HG02885 (cell line): ENCODE results near the gene MGRN1.

Source experiments
- ATAC-seq: cut with Tn5 transposase; IDR thresholded peaks from one replicate; pipeline ENCODE4 v1.9.1; 2021; ENCODE audit warnings: mild to moderate bottlenecking; ENCODE audit not compliant: unreplicated experiment, poor library complexity

The MGRN1 gene

DNA sequence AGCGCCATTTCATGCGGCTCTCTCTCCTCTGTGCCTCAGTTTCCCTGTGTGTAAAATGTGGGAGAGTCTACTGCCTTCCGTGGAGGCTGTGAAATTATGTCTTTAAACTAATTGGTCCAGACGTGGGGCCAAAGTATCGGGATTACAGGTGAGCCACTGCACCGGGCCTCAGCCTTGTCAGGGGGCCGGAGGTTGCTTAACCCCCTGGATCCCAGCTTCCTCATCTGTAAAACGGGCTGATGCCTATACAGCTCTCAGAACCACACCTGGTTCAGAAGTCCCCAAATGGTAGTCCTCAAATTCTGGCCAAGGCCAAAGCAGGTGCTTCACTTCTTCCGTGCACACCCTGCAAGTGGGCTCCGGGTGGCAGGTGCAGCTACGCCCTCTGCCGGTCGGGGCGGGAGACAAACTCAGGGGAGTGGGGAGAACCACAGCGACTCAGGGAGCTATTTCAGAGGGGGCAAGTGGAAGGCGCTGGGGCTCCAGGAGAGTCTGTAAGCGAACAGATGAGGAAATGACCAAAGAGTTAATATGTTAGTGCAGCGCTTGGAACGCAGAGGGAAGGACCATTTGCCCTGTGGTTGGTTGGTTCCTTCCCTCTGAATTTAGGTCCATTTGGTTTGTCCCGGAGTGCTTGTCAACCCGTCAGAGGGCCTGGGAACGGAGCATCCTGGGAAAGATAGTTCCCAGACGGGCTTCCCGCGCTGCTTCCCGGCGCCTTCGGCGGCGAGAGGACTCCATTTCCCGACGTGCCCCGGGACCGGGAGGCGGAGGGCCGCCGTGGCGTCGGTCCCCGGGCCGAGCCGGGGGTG, at the start of gene MGRN1:
TSS of gene MGRN1 (plus strand) at position 812 of the 812 bp plus-strand sequence. CDS start 135 bp downstream, outside the sequence.
- ATAC-seq = peak; percentile 75

GRCh38 chr16:4574919-4575705, 49.5 kb upstream of the MGRN1 start:
- no peak for ATAC-seq

DNA sequence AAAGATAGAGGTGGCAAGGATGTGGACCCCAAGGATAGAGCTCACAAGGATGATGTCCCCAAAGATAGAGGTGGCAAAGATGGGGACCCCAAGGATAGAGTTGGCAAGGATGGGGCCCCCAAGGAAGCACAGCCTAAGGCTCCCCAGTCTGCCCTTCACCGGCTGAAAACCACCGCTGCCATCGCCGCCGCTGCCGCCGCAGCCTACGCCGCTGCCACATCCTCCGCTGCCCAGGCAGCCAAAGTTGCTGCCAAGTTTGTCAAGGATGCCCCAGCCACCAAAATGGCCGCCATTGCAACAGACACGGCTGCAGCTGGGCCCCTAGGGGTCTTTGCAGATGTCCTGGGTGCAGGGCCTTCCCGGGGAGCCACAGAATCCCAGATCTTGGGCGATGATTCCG, 48.6 kb upstream of the MGRN1 start:
- ATAC-seq = no peak

- no peak for ATAC-seq
Observed at GRCh38 chr16:4578961-4579530, 45.6 kb upstream of the MGRN1 start.

GRCh38 chr16:4580250-4580649, 44.4 kb upstream of the MGRN1 start:
- no peak for ATAC-seq

GRCh38 chr16:4583906-4584305, 40.7 kb upstream of the MGRN1 start:
- ATAC-seq = no peak

GRCh38 chr16:4586291-4586690, 38.3 kb upstream of the MGRN1 start:
- ATAC-seq = no peak

DNA sequence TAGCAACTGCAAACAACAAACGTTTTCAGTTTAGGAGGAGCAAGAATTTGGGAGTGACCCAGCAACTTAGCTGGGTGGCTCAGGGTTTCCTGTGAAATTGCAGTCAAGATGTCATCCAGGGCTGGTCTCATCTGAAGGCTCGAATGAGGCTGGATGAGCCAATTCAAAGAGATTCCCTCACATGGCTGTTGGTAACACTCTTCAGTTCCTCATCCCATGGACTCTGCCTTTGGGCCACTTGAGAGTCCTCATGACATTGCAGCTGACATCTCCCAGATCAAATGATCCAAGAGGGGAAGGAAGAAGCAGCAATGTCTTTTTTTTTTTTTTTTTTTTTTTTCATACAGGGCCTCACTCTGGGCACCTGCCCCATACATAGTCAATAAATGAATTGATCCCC, 36.2 kb upstream of the MGRN1 start:
- ATAC-seq = no peak

DNA sequence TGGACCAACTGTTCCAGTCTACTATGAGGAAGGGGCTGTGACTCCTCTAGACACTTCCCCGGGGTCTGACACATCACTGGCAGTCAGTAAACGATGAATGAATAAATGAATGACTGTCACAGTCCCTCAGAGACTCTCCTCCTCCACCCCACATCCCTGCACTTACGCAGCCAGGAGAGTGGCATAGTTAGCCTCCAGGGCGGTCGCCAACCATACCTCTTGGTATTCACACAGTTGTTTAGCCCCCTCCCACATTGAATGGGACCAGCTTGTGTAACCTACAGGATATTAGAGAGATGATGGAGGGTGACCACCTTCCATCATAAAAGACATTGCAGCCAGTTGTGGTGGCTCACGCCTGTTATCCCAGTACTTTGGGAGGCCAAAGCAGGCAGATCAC, 35.7 kb upstream of the MGRN1 start:
- no peak for ATAC-seq

GRCh38 chr16:4591191-4591590, 33.4 kb upstream of the MGRN1 start:
- ATAC-seq = no peak

DNA sequence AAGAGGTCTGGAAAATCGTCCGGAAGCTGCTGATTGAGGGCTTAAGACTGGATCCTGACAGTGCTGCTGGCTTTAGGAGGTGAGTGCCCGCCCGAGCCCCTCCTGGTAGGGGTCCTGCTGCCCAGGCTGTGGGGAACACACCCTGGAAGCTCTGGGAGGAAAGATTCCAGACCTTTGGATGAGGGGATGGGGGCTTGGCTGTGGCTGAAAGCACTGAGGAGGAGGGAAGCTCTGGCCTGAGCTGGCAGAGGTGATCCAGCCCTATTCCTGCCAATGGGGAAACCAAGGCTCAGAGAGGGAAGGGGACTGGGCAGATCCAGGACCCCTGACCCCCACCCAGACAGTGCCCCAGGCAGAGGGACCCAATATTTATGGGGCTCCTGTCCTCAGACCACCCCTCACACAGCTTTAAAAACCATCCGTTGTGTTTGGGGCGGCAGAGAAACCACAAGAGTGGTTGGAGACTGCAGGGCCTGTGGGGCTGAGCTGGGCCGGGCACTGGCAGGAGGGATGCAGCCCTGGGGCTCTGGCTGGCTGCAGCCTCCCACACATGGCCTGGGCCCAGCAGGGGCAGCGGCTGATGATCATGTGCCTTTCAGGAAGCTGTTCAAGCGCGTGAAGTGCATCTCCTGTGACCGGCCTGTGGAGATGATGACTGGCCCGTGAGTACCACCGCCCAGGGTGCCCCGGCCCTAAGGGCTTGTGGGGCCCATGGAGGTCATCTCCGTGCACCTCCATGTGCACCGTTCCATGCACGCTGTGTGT, 32.7 kb upstream of the MGRN1 start:
- ATAC-seq = no peak

DNA sequence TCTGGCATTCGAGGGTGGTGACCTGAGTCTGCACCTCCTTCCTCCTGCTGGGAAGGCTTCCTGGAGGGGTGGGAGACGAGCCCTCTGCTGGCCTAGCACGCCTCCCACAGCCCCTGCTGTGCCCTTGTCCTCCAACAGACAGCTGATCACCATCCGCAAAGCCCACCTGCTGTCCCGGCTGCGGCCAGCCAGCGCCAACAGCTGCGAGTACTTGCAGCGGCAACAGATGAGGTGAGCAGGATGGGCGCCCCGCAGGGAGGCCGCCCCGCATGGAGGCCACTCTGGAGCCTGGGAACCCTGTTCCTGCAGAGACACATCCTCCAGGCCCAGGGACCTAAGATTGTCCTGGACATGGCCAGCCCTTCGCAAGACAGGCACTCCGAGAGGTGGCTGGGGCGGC, 31.5 kb upstream of the MGRN1 start:
- ATAC-seq = no peak

- no peak for ATAC-seq
Observed at GRCh38 chr16:4594433-4595410, 29.9 kb upstream of the MGRN1 start.

- no peak for ATAC-seq
Observed at GRCh38 chr16:4597174-4597573, 27.5 kb upstream of the MGRN1 start.

DNA sequence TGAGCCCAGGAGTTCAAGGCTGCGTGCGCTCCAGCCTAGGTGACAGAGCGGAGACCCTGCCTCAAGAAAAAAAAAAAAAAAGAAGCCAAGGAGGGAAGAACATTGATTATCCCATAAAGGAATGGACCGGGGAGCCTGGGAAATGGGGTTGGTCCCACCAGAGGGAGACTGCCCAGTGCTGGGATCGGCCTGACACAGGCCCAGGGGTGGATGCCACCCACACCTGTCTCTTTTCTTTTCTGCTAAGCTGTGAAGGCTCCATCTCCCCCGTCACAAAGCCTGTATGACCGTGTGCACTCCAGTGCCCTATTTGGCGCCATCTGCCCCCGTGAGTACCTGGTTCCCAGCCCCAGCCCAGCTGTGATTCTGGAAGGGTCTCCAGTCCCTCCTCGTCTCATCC, 25.6 kb upstream of the MGRN1 start:
- no peak for ATAC-seq

- no peak for ATAC-seq
Observed at GRCh38 chr16:4599545-4599944, 25.1 kb upstream of the MGRN1 start.

DNA sequence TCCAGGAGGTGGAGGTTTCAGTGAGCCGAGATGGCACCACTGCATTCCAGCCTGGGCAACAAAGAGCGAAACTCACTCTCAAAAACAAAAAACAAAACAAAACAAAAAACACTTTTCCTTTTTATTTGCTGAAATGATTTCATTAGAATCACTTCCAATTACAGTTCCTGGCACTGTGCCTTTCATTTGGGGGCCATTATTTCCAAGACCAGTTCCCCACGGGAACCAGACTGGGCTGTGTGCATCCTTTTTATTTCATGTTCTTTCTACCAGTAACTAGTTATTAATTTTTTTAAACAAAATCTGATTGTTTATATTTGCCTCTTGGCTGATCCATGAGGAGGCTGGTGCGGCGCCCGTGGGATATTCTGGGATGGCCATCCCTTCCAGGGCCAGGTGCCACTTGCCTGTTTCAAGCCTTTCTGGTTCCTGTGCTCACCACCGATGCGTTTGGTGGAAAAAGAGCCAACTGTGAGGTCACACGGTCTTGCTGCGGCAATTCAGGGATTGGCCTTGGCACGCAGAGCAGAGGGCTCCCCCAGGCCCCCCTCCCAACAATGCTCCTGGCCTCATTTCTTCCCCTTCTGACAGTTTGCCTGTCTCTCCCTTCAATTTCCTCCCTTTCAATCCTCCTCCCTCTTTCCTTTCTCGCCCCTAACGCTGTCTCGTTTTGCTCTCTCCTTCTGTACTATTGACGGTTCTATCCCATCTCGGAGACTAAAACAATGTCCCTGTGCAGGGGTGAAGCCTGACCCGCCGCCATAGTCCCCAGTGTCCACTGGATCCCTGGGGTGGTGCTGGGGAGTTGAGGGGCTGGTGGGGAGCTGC, 23.4 kb upstream of the MGRN1 start:
- ATAC-seq = no peak

GRCh38 chr16:4601864-4602186, 22.8 kb upstream of the MGRN1 start:
- ATAC-seq = no peak

- no peak for ATAC-seq
Observed at GRCh38 chr16:4602331-4602730, 22.3 kb upstream of the MGRN1 start.
